NOMO-1 (cell line): ENCODE results near the gene ITFG2.
"Not testable (repeated sequence)": the region's sequence is repeated elsewhere in the genome, so short reads cannot be mapped to it uniquely, and the experiment has no call there.

Source experiments
- DNase-seq, 2 experiments: peaks; one replicate each; lab custom pipeline; 2025; ENCODE audit not compliant: unreplicated experiment in 2 of 2; lab: John Stamatoyannopoulos, UW

The ITFG2 gene

DNA sequence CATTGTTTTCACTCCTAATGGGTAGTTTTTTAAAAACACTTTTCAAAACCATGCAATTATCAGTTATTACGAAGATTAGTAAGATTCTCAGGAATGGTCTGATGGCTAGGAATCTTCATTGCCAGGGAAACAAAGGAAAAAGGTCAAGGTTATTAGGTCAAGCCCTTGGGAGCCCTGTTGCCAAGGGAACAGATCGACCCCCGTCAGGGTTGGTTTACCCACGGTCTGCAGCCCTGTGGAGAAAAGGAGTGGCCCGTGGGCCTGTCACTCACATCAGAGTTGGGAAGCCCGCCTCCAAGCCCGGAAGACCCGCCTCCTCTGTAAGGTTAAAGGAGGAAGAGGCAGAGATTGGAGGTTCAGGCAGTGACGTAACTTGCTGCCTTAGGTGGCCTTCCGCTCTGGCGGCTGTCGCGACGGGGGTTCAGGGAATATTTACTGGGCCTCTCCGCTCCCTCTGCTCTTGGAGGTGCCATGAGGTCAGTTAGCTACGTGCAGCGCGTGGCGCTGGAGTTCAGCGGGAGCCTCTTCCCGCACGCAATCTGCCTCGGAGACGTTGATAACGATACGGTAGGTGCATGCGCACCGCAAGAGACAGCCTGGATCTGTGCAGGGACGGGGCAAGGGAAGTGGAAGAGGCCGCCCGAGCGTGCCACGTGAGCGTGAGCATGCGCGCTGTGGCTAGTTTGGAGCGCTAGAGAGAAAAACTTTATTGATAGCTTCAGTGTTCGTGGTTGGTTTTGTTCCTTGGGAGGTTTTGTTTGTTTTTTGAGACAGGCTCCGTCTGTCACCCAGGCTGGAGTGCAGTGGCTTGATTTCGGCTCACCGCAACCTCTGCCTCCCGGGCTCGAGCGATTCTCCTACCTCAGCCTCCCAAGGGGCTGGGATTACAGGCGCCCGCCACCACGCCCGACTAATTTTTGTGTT, at the start of gene ITFG2:
TSS of gene ITFG2 (plus strand) at position 379 of the 924 bp plus-strand sequence. CDS start at position 472, 93 bp downstream.
- DNase-seq = peak; percentile 96 to 98

DNA sequence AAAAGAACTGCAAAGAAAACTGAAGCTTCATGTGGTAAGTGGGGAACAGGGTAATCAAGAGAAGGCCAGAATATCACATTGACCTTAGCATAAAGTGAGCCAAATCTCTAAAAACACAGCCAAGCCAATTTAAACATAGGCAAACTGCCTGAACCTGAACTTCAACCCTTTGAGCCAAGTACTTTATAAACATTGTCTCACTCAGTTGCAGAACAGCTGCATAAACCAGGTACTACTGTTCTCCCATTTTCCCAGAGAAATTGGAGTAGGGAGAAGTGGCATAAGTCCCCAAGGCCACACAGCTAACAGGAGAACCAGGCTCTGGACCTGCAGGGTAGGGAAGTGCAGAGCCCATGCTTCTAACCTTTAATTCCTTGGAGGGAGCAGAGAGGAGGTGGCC, 48.1 kb upstream of the ITFG2 start:
- DNase-seq = no peak

DNA sequence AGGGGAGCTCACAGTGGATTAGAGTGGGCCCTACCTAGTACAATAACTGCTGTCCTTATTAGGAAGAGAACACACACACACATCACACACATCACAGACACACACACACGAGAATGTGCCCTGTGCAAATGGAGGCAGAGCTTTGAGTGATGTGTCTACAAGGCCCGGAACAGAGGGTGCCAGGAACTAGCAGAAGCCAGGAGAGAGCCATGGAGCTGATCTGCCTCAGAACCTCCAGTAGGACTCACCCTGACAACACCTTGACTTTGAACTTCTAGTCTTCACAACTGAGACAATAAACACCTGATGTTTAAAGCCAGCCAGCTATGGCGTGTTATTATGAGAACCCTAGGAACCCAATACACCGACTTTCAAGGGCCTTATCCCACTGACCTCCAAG, 47.4 kb upstream of the ITFG2 start:
- DNase-seq = no peak

DNA sequence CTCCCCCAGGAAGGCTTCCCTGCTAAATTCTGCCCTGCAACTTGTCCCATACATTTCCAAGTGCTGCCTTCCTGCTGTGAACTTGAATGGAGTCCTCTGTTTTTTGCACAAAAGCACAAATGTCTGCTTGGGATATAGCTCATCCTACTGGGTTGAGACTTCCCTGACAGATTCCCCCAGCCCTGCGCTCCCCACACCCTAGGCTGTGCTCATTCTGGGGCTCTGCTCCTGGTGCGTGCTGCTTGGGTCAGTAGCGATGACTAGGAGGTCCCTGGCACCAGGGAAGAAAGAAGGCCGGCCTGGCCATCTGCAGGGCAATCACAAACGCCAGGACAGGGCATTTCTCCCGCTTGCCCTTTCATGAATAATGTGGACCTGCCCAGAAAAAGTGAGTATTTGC, 46.9 kb upstream of the ITFG2 start:
- DNase-seq = no peak

DNA sequence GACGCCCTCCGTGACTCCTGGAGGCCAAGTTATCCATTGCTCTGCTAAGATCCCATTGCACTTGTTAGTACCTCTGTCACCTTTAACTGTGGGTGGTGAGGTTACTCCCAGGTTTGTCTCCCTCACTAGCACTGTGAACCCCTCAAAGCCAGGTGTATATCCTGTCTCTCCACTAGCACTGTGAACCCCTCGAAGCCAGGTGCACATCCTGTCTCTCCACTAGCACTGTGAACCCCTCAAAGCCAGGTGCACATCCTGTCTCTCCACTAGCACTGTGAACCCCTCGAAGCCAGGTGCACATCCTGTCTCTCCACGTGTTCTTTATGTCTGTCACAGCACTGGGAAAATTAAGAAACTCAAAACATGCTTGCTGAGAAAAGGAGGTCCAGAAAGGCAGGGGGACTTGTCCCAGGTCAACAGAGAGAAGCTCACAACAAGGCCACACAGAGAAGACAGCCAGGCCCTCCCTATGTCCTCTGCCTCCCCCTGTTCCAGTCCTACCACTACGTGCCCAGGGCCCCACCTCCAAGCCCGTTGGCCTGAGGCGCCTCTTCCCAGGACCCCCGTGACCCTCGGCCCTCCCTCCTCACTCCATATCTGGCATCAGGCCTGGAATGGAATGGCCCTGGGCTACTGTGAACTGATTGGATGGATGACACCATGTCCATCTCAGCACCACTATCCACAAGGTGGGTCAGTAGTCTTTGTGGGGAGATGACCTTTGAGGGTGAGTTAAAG, 44.1 kb upstream of the ITFG2 start:
- no peak for DNase-seq

DNA sequence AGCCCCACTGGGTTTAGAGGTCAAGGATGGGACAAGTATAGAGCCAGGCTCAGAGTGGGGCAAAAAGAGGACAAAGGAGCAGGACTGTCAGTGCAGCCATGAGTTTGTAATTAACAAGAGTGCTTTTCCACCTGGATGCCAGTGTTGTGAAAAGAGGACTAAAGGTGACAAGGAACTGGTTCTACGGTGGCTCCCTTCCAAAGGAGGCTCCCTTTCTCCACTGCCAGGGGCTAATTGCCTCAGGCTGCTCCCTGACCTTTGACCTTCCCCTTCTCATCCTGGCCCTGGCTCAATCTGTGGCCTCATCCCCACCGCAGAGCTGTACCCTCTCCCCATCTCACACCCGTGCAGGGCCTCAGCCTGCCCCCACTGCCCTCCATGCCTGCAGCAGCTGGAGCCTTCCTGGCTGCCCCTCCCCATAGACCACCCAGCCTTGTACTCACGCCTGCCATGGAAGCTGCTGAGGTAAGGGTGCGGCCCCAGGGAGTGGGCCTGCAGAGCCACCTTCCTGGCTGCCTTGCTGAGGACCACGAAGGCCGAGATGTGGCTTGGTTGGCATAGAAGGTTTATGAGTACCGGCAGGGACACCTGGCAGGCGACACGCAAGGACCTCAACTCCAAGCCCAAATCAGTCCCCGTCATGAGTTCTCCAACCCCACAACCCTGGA, 42.5 kb upstream of the ITFG2 start:
- DNase-seq = no peak

DNA sequence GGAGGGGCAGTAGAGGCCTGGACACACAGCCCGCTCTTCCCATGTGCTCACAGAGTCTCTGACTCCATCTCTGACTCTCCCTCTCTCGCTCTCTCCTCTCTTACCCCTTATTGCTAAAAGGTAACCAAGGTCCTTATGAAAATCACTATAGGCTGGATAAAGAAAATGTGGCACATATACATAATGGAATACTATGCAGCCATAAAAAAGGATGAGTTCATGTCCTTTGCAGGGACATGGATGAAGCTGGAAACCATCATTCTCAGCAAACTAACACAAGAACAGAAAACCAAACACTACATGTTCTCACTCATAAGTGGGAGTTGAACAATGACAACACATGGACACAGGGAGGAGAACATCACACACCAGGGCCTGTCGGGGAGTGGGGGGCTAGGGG, 41.9 kb upstream of the ITFG2 start:
- DNase-seq = not testable (repeated sequence)

DNA sequence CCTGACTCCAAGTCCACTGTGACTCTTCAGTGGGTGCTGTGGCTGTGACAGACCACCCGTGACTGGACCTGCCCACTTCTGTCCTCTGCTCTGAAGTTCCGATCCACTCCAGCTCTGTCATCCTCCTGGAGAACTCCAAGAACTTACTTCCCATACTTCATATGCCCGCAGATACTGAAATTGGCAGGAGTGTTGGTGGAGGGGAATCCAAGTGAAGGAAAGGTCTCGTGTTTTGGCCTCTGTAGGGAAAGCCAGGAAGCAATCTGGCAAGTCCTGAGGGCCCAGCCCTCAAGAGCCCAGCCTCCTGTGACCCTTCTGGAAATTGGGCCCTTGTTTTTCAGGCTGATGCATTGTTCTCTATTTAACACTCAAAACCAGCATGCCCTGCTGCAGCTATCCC, 40.1 kb upstream of the ITFG2 start:
- no peak for DNase-seq

DNA sequence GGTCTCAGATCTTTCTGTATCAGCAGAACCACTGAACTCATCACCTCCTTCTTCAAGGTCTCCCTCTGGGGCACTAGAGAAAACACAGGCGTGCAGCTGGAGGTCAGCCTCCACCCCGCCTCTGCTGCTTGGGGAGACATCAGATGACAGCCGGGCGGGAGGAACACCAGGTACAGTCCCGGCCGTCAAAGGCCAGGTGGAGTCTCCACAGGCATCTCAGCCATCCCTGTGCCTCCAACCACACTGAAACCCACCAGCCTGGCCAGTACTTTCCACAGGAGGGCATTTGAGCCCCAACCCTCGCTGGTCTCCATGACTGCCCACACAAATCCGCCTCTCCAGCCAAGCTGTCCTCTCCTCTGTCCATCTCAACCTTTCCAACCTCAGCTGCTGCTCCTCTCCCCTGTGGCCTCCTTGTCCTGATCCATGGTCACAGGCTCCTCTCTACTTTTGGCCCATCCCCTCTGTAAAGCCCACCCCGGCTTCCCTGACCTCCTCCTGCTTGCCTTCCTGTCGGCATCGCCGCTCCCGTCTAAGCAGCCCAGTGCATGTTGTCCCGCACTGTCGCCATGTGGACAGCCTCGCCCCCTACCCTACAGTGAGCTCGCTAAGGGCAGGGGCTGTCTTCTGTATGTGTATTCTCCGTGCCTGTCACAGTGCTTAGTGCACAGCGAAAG, 39.1 kb upstream of the ITFG2 start:
- no peak for DNase-seq

DNA sequence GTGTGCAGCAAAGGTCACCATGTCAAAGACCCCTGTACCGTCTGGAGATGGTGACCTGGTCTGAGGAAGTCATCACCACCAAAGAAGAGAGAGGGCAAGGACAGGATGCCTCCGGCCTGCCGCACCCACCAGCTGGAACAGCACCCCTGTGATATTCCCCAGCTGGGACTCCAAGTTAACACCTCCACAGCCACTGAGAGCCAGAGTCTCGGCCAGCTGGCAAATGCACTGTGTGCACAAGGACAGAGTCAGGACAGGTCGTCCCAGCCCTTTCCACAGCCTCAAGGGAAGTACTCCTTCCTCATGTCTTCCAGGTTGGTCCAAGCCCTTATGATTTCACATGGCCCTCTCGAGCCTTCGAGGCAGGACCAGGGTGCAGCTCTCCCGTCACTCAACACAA, 37.0 kb upstream of the ITFG2 start:
- DNase-seq = no peak

DNA sequence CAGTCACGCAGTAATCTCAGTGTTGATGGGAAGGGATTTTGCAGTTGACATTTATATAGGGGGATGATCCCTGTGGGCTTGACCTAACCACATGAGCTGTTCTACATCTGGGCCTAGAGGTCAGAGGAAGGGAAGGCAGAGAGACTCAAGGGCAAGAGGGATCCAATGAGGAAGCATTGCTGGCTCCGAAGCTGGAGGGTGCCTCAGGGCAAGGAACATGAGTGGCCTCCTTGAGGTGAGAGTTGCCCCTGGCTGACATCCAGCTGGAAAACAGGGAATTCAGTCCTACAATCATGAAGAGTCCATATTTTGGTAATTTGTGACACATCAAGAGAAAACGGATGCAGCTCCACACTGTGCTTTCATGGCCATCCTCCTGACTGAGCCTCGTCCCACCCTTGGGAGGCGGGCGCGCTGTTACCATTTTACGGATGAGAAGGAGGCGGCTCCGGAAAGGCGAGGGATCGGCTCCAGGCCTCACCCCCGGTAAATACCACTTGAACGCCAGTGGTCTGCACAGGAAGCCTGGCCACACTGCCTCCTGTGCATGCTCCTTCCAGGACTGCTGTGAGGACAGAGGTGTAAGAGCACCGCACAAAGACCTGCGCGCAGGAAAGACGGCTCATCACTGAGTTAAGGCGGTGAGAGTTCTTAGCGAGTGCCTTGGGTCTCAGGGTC, 36.2 kb upstream of the ITFG2 start:
- no peak for DNase-seq

DNA sequence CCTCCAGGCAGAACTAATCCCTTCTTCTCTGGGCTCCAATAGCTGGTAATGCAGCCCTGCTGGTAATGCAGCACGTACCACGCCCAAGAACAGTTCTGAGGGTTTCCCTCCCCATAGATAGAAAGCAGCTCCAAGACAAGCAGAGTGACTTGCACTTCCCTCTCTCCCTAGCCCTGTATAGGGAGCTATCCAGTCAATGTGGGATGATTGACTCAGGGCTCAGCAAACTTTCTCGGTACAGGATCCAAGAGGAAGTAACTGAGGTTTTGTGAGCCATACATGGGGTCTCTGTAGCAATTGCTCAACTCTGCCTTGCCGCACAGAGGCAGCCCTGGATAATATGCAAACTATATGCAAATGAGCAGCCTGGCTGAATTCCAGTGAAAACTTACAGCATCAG, 33.2 kb upstream of the ITFG2 start:
- DNase-seq = no peak

DNA sequence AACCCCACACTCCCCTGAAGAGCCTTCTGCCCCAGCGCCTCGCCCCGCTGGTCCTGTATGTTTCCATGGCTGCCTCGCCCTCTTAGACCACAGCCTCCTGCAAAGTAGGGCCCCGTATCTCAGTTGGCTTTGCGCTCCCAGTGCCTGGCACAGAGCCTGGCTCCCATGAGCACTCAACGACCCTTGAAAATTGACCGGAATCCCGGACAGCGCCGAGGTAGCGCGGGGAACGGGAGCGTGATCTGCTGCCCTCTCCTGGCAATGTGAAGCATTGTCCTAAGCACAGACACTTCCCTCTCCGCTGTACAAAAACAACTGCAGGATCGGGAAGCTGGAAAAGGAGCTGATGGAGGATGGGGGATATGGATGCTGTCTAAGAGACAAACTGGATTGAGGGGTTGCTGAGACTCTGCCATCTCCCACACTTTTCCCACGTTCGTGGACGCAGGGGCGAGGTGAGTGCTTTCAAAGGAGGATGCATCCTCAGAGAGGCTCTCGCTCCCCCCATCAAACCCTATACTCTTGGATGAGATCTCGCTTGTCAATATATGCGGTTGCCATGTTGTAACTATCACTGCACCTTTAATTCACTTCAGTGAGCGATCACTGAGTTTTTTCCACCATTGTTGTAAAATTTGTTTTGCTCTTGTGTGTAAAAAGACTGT, 28.4 kb upstream of the ITFG2 start:
- DNase-seq = peak in 1 of 2 experiments; percentile 23

DNA sequence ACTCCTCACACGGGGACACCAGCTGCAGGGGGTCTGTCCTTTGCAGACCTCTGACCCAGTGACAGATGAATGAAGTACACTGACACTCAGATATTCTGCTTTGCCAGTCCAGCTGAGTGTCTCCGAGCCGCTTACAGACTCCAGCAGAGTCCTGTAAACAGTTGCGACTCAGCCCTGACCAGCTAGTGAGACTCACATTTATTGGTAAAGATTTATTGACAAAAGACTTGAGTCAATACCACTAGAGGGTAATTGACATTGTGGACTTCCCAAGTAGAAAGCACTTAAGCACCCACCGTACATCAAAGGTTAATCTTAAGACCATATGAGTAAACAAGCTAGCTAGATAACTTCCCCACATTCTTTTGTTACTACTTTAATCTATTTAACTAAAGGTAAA, 27.5 kb upstream of the ITFG2 start:
- no peak for DNase-seq

DNA sequence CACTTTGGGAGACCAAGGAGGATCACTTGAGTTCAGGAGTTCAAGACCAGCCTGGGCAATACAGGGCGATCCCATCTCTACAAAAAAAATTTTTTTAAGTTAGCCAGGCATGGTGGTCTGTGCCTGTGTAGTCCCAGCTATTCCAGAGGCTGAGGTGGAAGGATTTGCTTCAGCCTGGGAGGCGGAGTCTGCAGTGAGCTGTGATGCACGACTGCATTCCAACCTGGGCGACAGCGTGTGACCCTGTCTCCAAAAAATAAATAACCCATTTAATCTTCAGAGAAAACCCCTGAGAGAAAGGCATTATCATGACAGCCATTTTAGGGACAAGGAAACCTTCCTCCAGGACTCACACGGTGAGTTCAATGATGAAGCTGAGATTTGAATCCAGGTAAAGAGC, 21.4 kb upstream of the ITFG2 start:
- no peak for DNase-seq

DNA sequence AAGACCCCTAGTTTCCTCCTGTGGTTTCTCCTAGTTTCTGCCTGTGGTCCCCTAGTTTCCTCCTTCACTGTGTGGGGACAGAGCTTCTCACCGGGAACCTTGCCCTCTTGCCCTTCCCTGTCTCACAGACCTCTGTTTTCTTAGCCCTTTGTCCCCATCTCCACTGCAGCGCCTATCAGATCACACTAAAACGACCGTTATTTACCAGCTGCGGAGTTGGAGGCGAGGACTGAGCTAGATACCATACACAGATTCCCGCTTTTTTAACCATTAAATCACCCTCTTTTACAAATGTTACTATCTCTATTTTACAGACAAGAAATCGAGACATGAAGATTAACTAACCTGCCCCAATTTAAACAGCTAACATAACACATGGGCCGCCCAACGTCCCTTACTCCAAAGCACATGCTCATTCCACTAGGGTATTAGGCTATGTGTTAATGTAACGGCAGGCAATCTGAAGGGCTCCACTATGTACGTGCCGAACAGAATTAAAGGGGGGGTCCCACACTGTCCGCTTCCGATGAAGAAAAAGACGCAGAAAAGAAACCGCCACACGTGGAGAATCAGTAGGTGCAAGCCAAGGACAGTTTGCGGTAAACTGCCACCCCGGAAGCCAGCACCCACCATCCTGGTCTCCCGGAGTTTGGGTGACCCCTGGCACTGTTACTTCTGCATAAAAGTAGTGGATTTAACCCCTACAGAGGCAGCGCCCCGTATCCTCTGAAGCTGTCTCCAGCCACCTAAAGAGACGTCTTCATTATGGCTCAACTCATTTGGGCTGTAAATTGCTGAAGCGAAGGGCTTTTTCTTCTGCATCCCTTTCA, 19.6 kb upstream of the ITFG2 start:
- DNase-seq = no peak

DNA sequence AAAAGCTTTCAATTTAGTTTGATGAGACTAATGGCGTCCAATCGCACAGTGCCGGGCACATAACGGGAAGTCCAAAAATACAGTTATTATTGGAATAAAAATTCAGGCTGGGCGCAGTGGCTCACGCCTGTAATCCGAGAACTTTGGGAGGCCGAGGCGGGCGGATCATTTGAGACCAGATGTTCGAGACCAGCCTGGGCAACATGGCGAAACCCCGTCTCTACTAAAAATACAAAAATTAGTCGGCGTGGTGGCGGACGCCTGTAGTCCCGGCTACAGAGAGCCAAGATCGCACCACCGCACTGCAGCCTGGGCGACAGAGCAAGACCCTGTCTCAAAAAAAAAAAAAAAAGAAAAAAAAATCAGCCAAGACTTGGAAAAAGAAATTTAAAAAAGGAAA, 18.9 kb upstream of the ITFG2 start:
- no peak for DNase-seq

DNA sequence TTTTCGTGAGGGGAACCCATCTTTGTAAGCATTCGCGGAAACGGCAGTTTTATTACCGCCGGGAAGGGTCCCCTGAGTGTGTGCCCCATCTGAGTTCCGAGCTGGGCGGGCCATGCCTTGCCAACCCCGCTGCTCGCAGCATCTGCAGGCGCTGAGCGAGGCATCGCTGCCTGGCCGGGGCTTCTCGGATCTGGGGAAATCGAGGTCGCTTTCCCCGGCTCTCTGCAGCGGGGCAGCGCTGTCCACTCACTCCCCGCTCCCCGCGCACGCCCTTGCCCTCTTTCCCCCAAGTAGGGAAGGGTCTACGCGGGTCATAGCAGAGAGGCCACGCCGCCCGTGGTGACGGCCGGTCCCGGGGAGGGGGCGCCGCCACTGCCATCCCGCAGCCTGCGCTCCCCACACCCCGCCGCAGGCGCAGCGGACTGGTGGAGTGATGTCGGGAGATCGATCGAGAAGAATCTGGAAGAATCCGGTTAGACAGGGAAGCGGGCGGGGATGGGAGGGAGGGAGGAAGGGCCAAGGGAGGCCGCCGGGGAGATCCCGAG, 18.2 kb upstream of the ITFG2 start:
- DNase-seq = peak in 1 of 2 experiments; percentile 63
